NCI-H460 (cell line): ENCODE results near the gene LBH. TPM values are rescaled to one million over a fixed set of nuclear protein-coding genes. Genes with fewer than 3 reads are reported as not detected.
A peak's percentile ranks its signal among the peaks of the same experiment; 100 is the strongest.

ENCODE experiments used
- DNase-seq: peaks from one replicate; pipeline ENCODE4 v3.0.0-alpha.2; 2016; ENCODE audit warnings: low read depth; ENCODE audit errors: extremely low read depth
- total RNA-seq: library from RNA; depleted of rRNA; stranded (reverse); fragments of >200 nt; shearing (Covaris generic); gene quantifications from 2 replicates; pipeline ENCODE4 v1.2.3, GENCODE V29; 2014

The LBH gene
- total RNA-seq, 1 experiment from 2014 or later = 12.5 TPM

DNA sequence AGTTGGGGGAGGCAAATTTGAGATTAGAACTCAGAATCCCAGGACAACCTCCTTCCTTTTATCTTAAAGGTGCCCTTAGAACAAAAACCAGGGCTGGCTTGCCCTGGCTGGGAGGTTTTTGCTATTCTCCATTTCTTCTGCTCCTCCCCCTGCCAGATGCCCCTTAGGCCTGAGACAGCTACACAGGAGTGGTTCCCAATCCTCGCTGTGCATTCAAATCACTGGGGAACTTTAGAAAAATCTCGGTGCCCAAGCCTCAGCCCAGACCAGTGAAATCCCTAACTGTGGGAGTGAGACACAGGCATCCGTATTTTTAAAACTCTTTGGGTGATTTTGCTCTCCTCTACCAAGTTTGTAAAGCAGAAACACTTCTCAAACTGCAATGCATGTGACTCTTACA is 38.8 kb downstream of the LBH start:
- no peak for DNase-seq

DNA sequence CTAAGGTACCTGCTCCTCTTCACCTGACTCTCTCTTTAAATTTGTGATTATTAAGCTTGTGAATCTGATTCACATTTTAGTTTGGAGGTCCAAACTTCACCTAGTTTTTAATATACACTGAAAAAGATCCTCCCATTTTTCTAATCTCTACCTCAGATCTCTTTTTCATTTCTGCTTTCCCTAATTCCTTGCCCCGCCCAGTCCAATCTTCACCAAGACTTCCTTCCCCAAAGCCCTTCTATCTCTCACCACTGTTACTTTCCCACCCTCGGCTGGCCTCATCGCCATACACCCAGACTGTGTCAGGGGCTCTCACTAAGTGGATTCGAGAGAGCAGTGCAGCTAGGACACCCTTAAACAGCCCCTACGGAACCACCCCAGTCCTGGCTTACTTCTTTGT is 40.0 kb downstream of the LBH start:
- DNase-seq = no peak

DNA sequence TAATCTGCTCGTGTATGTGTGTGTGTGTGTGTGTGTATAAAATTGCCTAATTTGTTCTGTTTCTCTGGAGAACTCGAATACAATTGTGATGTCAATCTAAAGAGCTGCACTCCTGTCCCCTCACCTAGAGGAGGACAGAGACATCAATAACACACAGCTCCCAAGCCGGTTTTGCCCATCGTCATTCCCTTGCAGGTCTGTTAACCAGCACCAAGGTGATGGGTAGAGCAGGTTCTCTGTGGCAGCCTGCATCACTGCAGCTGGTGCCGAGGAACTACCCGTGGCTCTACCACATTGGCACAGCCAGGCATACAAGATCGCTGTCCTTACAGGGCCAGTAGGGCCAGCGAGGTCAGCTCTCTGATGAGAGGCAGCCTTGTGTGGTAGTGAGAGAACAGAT is 41.0 kb downstream of the LBH start:
- no peak for DNase-seq

DNA sequence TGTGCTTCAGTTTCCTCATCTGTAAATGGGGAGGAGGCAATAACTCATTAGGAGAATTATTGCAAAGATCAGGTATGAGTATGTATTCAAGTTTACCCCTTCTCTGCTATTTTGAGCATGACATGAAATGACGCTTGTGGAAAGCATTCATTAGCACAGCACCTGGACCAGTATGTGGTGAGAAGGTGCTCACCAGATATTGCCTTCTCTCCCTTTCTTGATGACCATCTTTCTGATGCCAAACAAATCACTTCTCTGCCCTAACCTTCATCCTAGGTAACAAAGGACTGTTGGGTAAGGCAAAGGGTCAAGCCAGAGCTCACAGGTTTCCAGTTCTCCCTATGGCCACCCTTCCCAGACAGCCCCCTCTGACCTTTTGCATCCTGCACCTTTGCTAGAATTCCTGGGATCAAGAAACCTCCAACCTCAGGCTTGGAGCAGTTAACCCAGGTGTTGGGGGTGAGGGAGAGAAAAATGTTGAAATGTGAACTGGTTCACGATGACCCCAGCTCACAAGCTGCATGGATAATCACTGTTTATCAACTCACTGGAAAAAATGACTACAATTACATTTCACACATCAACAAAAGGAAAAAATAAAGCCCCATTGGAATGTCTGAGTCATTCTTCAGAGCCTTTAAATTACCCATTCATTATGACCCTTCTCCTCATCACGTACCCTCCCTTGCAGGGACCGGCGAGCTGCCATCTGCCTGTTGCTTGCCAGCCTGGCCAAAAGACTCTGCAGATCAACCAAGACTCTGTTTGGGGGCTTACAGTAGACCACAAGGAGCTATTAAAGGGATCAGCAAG is 41.6 kb downstream of the LBH start:
- DNase-seq = peak; percentile 81

DNA sequence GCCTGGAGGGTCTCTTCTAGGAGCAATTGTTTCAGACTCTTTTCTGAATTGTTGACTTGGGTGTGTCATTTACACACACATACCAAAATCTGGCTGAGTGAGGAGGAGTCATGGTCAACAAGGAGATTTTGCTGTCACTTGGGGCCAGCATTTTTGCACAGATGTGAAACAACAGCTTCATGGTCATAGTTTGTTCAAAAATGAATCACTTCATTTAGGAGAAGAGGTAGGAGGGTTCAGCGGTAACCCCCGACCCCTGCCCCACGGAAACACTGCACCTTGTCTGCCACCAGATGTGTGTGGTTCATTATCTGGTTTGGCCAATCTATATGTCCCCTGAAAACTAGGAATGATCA is 42.2 kb downstream of the LBH start:
- peak; percentile 71 for DNase-seq

DNA sequence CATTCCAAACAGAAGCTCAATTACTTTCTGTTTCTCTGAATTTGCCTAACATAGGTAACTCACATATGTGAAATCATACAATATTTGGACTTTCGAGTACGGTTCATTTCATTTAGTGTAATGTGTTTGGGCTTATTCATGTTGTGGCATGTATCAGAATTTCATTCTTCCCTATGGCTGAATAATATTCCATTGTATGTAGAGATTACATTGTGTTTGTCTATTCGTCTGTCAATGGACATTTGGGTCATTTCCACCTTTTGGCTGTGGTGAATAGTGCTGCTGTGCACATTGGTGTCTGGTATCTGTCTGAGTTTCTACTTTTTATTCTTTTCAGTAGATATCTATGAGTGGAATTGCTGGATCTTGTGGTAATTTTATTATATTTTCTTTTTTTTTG is 43.9 kb downstream of the LBH start:
- DNase-seq = no peak

DNA sequence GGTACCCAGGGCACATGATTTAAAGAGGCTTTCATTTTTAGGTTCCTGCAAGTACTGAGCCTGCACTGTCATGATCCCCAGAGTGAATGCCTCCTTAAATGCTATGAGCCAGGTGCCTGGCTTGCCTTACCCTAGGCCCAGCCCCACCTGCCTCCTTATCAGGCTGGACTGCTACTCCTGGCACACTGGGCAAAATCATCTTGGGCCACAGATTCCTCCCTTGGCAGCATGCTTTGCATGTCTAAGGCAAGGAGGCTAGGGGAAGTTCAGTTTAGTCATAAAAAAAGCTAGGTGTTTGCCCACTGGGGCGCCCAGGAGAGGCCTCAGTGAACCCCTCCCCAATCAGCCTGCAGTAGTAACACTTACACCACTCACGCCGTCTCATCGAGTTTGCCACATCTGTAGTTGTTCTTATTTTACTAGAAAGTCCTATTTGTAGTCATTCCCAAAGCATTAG is 45.1 kb downstream of the LBH start:
- DNase-seq = no peak

DNA sequence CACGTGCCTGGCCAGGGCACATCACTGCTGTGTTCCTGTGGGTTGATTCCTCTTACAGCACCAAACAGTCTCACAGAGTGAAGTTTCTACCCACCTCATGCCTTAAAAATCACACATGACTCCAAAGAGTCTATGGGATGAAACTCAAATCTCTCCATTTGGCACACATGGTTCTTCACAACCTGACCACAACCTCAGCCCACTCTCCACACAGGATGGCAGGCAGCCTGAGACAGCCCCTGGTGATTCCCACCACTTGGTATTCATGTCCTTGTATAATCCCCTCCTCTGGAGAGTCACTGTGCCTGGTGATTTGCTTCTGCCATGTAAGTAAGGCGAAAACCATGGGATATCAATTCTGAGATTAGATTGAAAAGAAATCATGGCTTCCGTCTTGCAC is 46.2 kb downstream of the LBH start:
- DNase-seq = no peak

DNA sequence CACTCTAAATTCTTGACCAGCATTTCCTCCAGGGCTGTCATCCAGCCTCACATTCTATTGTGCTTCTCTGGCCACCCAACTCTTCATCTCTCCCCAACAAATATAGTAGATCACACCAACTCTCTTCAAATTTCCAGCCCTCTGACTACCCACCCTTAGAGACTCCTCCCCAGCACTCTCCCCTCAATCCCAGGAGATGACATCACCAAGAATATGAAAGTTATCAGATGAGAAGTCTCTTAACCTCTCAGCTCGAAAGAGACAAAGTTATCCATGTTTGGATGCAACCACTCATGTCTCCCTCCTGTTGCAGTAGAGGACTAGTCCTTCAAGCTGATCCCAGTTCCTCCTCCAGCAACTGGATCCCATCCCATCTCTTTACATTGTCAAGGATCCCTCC is 47.1 kb downstream of the LBH start:
- no peak for DNase-seq

DNA sequence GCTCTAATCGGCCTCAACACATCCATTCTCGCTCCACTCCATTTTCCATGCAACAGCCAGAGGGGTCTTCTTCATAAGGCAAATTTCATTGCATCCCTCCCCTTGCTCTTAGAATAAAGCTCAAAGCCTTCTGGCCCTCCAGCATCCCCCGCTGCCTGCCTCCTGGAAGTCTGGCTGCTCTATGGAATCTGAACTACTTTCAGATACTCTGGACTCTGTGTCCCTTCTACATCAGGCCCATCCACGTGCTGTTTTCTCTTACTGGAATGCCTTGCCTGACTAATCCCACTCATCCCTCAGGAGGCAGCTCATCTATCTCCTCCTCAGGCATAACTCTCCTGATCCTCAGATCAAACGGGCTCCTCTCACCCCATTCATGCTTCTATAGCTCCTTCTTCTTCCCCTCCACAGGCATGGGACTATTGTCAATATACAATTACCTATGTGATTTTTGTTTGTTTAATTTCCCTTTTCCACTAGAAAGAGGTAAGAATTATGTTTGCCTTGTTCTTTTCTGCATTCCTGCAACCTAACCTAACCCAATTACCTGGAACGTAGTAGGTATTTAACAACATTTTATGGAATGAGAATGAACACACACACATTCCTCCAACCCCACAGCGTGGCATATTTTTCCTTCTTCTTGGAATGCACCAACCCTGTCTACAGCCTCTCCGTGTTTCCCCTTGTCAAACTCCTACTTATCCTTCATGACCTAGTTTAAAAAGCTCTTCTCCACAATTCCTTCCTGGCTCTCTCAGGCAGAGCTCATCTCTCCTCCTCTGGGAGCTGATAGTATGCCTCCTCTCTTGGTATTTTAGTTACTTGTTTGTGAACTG is 49.5 kb downstream of the LBH start:
- no peak for DNase-seq

DNA sequence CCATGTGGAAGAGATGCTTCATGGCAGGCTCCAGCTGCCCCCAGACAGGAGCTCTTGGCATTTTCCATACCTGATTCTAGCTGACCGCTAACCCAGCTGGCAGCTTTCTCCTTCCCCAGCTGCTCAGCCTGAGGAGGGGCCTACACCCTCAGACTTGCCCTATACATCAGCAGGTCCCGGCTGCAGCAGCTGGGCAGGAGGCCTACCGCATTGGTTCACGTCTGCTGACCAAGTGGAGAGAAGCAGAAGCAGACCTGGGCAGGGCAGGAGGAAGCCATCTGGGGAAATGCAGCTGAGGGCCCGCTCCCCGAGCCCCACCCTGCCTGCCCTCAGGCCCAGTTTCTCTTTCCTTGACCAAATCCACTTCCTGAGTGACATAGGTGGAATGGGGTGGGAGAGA is 50.7 kb downstream of the LBH start:
- DNase-seq = no peak

DNA sequence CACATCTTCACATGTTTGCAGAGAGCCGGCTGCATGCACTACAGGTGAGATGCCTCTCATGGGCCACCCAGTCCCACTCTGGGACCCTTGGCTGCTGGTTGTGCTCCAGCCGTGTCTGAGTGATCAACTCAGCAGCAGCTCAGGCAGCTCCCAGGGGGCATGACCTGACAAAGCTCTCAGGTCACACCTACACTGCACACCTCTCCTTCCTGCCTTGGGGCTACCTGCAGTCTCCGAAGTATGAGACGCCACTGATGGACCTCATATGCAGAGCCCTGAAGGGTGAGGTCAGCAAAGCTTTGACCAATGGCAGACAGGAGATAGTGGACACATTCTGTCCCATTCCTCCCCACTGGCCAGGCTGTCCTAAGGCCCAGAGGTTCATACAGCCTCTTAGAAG is 51.4 kb downstream of the LBH start:
- no peak for DNase-seq

DNA sequence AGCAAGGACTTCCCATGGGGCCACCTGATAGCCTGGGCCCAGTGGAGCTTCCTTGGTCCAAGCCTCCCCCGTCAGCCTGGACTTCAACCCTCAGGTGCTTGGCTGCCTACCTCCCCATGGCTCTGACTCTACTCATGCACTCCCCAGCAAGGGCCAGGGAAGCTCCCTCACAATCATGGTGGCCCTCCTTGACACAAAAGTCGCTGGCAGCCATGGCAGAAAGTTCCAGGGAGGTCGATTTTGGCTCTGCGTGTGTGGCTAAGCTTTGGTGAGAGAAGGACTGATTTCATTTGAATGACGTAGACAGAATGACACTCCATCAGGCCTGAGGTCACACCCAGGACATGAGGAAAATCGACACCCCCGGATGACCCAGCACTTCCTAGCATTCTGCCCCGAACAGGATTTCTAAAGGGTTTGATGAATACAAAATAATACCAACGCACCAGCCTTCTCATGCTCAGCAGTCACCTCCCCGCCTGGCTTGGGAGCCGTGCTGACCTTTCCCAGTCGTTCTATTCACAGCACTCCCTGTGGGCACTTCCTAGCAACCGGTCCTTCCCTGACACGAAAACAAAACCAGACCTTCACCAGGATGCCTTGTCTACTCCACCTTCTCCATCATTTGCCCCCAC is 52.7 kb downstream of the LBH start:
- DNase-seq = no peak

DNA sequence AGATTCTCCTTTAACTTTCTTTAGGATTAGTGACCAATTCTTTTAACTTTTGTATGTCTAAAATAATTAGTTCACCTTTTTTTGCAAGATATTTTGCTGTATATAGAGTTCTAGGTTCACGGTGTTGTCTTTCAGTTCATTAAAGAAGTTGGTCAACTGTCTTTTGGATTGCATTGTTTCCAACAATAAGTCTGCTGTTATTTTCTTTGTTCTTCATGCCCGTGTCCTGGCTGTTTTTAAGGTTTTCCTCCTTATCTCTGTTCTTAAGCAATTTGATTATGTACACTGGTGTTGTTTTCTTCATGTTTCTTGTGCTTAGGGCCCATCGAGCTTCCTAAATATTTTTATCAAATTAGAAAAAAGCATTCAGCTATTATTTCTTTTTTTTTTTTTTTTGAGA is 54.4 kb downstream of the LBH start:
- no peak for DNase-seq

DNA sequence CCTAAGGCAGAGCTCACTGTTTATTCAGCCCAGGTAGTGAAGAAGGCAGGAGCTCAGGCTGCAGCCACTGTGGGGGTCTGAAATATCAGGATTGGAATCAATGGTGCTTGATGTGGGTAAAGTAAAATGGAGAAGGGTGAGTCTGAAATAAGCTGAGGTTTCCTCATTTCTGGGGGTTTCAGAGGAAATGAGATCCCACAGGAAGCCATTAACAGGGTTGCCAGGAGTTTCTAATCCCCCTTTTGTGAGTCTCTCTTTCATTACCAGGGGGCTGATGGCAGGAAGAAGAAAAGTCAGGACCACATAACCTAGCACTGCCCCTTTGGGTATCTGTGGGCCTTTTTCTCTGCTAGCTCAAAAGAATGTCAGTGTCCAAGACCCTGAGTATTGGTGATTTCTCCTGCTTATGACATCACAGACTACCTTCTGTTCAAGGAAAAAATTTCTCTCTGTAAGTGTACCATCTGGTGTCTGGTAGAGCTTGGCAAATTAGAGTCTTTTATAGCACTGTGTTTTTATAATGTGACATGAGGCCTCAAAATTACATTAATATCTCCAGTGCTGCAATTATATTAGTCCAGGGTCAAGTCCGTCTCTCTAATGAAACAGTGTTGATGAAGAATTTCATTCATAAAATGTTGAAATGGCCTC is 56.0 kb downstream of the LBH start:
- DNase-seq = no peak

DNA sequence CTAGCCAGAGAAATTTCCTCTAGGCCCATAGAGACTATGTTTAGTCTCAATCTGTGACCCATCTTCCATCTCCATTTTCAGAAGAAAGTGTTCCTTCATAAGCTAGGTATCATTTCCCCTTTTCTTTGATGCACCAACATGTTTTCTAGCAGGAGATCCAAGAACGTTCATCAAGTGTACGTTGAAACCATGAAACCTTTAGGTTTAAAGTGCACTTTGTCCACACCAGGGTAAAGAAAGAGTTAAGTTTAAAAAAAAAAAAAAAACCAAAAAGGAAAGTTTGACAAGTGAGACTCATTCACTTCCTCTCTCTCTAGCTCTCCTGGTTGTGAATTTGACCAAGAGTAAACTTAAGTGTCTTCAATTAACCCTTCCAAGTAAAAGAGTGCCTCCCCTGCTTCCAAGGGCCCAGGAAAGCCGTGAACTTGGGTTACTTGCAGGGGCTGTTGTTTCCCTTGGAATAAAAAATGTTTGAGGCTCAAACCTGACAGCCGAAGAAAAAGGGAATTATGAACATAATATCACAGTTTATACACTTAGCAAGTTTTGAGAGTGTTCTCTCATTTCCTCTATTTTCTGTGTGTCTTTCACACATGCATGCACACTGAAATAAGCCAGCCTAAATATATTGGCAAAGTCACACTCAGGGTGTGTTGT is 56.7 kb downstream of the LBH start:
- DNase-seq = no peak

DNA sequence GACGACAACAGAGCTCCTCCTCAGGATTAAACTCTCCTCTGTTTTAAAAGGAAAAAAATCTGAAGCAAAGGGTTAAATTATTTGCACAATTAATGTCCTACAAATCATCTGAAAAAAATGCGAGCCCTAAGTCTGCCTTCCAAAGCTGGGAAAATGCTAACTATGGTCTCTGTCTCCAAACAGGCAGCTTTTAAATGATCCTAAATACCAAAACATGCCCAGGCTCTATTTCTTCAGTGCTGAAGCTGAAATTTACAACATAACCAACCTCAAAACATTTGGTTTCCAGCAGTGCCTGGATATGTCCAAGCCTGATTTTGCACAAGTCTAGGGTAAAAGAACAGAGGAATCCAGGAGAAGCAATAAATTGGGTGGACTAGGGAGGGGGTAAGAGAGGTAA is 57.2 kb downstream of the LBH start:
- DNase-seq = no peak

DNA sequence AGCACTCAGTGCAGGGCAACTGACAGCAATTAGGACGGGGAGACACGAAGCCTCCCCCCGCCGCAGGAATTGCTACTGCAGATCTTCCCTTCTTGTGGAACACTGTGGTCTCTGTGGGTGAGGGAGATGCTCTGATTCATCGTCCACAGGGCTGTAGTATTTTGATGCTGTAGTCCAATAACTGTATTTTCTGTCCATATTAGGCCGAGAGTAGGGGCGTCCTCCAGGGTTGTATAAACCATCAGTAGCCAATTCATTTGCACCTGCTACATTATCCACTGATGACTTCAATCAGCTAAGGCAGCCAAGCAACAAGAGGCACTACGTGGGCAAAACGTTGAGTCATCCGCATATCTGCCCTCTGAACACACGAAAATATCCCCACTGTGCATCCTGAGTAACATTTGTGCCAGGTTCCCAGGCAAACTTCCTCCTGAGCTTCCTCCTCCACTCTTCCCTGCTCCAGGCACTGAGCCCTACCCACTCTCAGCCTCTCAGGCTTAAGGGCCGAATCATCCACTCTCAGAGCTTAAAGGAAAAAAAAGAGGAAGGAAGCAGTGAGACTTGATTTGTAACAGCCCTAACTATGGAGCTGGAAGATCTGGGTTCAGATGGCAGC is 62.1 kb downstream of the LBH start:
- no peak for DNase-seq

DNA sequence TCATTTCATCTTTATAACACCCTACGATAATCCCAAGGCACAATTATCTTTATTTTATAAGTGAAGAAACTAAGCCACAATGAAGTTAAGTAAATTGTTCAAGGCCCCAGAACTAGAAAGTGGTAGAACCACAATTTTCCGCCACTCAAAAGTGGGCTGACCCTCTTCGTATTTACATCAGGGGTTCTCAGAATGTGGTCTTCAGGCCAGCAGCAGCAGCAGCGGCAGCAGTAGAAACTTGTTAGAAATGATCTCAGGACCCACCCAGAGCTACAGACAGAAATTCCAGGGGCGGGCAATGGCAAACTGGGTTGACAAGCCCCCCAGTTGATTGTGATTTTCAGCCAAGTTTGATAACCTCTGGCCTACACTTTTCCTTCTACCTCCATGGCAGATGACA is 62.8 kb downstream of the LBH start:
- no peak for DNase-seq

DNA sequence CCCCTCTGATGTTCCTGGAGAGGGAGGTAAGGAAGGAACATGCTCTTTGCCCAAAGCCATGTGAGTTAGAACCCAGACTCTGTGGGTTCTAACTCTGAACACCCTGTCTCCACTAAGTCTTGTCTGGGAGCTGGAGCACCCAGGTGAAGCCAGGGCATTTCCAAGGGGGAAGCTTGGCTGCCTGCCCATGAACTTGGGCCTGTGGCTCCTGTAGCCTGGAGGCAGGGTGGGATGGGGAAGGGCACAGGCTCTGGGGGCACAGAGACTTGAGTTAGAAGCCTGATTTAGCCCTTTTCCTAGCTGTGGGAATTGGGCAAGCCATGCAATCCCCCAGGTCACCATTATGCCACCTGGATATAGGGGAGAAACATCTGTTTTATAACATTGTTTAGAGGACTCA is 65.2 kb downstream of the LBH start:
- no peak for DNase-seq
